ENCODE measurements around the gene TRMT1L.

DNA sequence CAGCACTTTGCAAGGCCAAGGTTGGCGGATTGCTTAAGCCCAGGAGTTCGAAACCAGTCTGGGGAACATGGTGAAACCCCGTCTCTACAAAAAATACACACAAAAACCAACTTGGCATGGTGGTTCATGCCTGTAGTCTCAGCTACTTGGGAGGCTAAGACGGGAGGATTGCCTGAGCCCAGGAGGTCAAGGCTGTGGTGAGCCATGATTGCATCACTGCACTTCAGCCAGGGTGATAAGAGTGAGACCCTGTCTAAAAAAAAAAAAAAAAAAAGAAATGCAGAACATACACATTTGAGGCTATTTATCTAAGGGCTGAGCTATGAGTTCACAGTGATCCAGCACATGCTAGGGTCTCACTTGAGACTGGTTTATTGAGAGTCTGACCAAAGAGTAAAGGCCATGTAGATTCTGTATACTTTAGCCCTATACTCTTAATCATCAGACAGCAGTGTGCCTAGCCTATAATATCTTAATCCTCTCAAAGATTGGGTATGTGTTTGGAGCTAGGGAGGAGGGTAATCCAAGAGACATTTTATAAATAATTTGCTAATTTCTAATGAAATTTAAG lies 87.5 kb downstream of the TRMT1L start:
- TF ChIP-seq POLR2A (IDR thresholded peaks at IDR 0.05; ENCODE audit: low read length) = no peak
- TF ChIP-seq GATA1 (IDR thresholded peaks at IDR 0.05; ENCODE audit: low read depth, low read length) = no peak

Measured in erythroblast (primary cell).